Measurements from ENCODE around the gene REL.

The REL gene

DNA sequence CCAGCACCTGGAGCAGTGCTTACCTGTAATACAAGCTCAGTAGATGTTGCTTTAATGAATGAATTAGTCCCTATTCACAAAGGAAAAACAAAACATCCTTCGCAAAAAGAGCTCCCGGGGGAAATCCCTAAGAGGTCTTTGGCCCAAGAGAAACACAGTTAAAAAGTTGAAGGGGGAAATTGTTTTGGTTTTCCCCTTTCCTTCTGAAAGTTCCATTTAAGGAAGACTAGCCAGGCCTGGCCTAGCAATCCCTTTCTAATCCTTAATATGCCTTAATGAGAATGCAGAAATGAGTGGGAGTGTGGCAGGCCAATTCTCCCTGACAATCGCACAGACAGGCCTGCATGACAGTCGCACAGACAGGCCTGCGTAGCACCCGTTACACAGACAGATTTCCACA lies 33.5 kb upstream of the REL start:
- Histone ChIP-seq H2BK120ac (ENCODE audit: low read depth, low read length) (no peak overlapping the region), H3K4me1 (ENCODE audit: control insufficient read depth, low read depth, low read length) (no peaks in the 10 kb centered on the region), H3K36me3 (ENCODE audit: control insufficient read depth, insufficient read depth, low read length) (no peaks in the 10 kb centered on the region), H3K79me1 (ENCODE audit: low read length) (no peaks in the 10 kb centered on the region), H3K79me2 (ENCODE audit: control insufficient read depth, insufficient read depth, low read length) (no peaks in the 10 kb centered on the region), H2BK15ac (replicated peaks; ENCODE audit: low read depth) (no peak overlapping the region), H2AK5ac (ENCODE audit: low read length) (no peak overlapping the region), H3K18ac (ENCODE audit: low read length) (no peak overlapping the region), H3K4me3 (ENCODE audit: low read length) (no peak overlapping the region), H3K23ac (ENCODE audit: low read length) (no peak overlapping the region), H3K56ac (ENCODE audit: low read length) (no peak overlapping the region), H2BK5ac (ENCODE audit: low read length) (no peak overlapping the region), H3K27me3 (ENCODE audit: insufficient read depth, low read length, poor library complexity) (no peaks in the 10 kb centered on the region), H3K27ac (ENCODE audit: low read depth, low read length) (no peak overlapping the region), H3K4ac (ENCODE audit: low read depth, low read length) (no peak overlapping the region), H3K9ac (ENCODE audit: low read length) (no peak overlapping the region), H3K4me2 (ENCODE audit: low read length) (no peak overlapping the region), H4K5ac (ENCODE audit: low read length) (no peak overlapping the region), H4K8ac (ENCODE audit: low read depth, low read length) (no peak overlapping the region)
- no CpG with 5 or more reads among the region's 6 CpGs for WGBS (ENCODE audit: extremely low coverage, insufficient coverage, low lambda C conversion rate)
- DNase-seq = no peak

DNA sequence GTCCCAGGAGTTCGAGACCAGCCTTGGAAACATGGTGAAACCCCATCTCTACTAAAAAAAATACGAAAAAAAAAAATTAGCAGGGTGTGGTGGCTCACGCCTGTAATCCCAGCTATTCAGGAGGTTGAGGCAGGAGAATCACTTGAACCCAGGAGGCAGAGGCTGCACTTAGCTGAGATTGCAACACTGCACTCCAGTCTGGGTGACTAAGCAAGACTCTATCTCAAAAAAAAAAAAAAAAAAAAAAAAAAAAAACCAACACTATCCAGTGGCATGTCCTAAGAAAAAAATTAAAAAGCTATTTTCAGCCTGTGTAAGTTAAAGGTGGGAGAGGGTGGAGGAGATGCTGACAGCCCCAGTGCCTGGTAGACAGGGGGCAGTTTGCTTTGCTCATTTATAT lies 32.2 kb upstream of the REL start:
- H2BK15ac ChIP-seq (replicated peaks; ENCODE audit: low read depth) = no peak overlapping the region
- H3K4me3 ChIP-seq (ENCODE audit: low read length) = no peak overlapping the region
- no peaks in the 10 kb centered on the region for H3K79me1 ChIP-seq (ENCODE audit: low read length)
- no peak overlapping the region for H3K9ac ChIP-seq (ENCODE audit: low read length)
- H3K56ac ChIP-seq (ENCODE audit: low read length) = no peak overlapping the region
- no peak overlapping the region for H3K4ac ChIP-seq (ENCODE audit: low read depth, low read length)
- no peak overlapping the region for H4K5ac ChIP-seq (ENCODE audit: low read length)
- H2BK5ac ChIP-seq (ENCODE audit: low read length) = no peak overlapping the region
- no peak overlapping the region for H3K4me2 ChIP-seq (ENCODE audit: low read length)
- no peaks in the 10 kb centered on the region for H3K36me3 ChIP-seq (ENCODE audit: control insufficient read depth, insufficient read depth, low read length)
- H3K18ac ChIP-seq (ENCODE audit: low read length) = no peak overlapping the region
- H3K23ac ChIP-seq (ENCODE audit: low read length) = no peak overlapping the region
- DNase-seq = no peak
- no peaks in the 10 kb centered on the region for H3K79me2 ChIP-seq (ENCODE audit: control insufficient read depth, insufficient read depth, low read length)
- H2AK5ac ChIP-seq (ENCODE audit: low read length) = no peak overlapping the region
- H3K27me3 ChIP-seq (ENCODE audit: insufficient read depth, low read length, poor library complexity) = no peaks in the 10 kb centered on the region
- H4K8ac ChIP-seq (ENCODE audit: low read depth, low read length) = no peak overlapping the region
- H3K4me1 ChIP-seq (ENCODE audit: control insufficient read depth, low read depth, low read length) = no peaks in the 10 kb centered on the region
- no peak overlapping the region for H3K27ac ChIP-seq (ENCODE audit: low read depth, low read length)
- no CpG with 5 or more reads among the region's 3 CpGs for WGBS (ENCODE audit: extremely low coverage, insufficient coverage, low lambda C conversion rate)
- H2BK120ac ChIP-seq (ENCODE audit: low read depth, low read length) = no peak overlapping the region

DNA sequence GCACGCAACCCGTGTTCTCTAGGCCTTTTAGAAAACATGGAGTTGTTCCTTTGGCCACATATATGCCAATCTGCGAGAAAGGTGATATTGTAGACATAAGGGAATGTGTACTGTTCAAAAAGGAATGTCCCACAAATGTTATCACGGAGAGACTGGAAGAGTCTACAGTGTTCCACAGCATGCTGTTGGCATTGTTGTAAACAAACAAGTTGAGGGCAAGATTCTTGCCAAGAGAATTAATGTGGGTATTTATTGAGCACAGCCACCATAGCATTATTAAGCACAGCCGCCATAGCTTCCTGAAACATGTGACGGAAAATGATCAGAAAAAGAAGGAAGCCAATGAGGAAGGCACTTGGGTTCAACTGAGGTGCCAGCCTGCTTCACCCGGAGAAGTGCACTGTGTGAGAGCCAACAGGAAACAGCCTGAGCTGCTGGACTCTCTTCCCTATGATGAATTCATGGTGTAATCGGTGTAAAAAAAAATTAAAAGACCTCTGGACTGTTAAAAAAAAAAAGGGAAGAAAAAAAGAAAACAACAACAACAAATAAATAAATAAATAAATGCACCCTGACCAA lies 29.0 kb upstream of the REL start:
- Histone ChIP-seq H3K18ac (ENCODE audit: low read length) (no peak overlapping the region), H2BK15ac (replicated peaks; ENCODE audit: low read depth) (no peak overlapping the region), H3K4me2 (ENCODE audit: low read length) (no peak overlapping the region), H2BK120ac (ENCODE audit: low read depth, low read length) (no peak overlapping the region), H3K36me3 (ENCODE audit: control insufficient read depth, insufficient read depth, low read length) (no peaks in the 10 kb centered on the region), H3K4ac (ENCODE audit: low read depth, low read length) (no peak overlapping the region), H2BK5ac (ENCODE audit: low read length) (no peak overlapping the region), H4K8ac (ENCODE audit: low read depth, low read length) (no peak overlapping the region), H4K5ac (ENCODE audit: low read length) (no peak overlapping the region), H3K9ac (ENCODE audit: low read length) (no peak overlapping the region), H3K4me3 (ENCODE audit: low read length) (no peak overlapping the region), H3K23ac (ENCODE audit: low read length) (no peak overlapping the region), H3K27me3 (ENCODE audit: insufficient read depth, low read length, poor library complexity) (no peaks in the 10 kb centered on the region), H3K56ac (ENCODE audit: low read length) (no peak overlapping the region), H3K27ac (ENCODE audit: low read depth, low read length) (no peak overlapping the region), H2AK5ac (ENCODE audit: low read length) (no peak overlapping the region), H3K79me2 (ENCODE audit: control insufficient read depth, insufficient read depth, low read length) (no peaks in the 10 kb centered on the region), H3K79me1 (ENCODE audit: low read length) (no peaks in the 10 kb centered on the region), H3K4me1 (ENCODE audit: control insufficient read depth, low read depth, low read length) (no peaks in the 10 kb centered on the region)
- no peak for DNase-seq
- no CpG with 5 or more reads among the region's 8 CpGs for WGBS (ENCODE audit: extremely low coverage, insufficient coverage, low lambda C conversion rate)

DNA sequence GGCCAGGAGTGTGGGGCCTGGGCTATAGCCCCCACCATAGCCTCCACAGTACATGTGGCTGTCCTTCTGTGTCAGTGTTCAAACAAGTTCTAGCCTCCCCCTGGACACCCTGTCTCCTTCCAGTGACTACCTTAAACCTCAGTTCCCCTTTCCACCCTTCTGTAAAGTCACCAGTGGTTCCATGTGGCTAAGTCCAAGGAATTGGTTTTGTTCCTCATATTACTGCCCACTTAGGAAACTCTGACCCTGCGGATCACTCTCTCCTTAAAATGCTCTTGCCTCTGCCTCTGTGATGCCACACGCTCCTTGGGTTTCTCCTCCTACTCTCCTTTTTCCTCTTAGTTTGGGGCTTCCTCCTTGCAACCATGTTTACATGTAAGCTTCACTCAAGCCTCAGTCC lies 27.8 kb upstream of the REL start:
- no peak overlapping the region for H3K23ac ChIP-seq (ENCODE audit: low read length)
- H2AK5ac ChIP-seq (ENCODE audit: low read length) = no peak overlapping the region
- no peak for DNase-seq
- H2BK5ac ChIP-seq (ENCODE audit: low read length) = no peak overlapping the region
- no peak overlapping the region for H2BK120ac ChIP-seq (ENCODE audit: low read depth, low read length)
- no peaks in the 10 kb centered on the region for H3K36me3 ChIP-seq (ENCODE audit: control insufficient read depth, insufficient read depth, low read length)
- H3K4ac ChIP-seq (ENCODE audit: low read depth, low read length) = no peak overlapping the region
- no peak overlapping the region for H4K8ac ChIP-seq (ENCODE audit: low read depth, low read length)
- no peak overlapping the region for H3K4me3 ChIP-seq (ENCODE audit: low read length)
- H3K27ac ChIP-seq (ENCODE audit: low read depth, low read length) = no peak overlapping the region
- no peaks in the 10 kb centered on the region for H3K79me2 ChIP-seq (ENCODE audit: control insufficient read depth, insufficient read depth, low read length)
- no peak overlapping the region for H3K56ac ChIP-seq (ENCODE audit: low read length)
- H4K5ac ChIP-seq (ENCODE audit: low read length) = no peak overlapping the region
- no peaks in the 10 kb centered on the region for H3K27me3 ChIP-seq (ENCODE audit: insufficient read depth, low read length, poor library complexity)
- no peaks in the 10 kb centered on the region for H3K79me1 ChIP-seq (ENCODE audit: low read length)
- no CpG with 5 or more reads among the region's 2 CpGs for WGBS (ENCODE audit: extremely low coverage, insufficient coverage, low lambda C conversion rate)
- H3K9ac ChIP-seq (ENCODE audit: low read length) = no peak overlapping the region
- H2BK15ac ChIP-seq (replicated peaks; ENCODE audit: low read depth) = no peak overlapping the region
- no peaks in the 10 kb centered on the region for H3K4me1 ChIP-seq (ENCODE audit: control insufficient read depth, low read depth, low read length)
- no peak overlapping the region for H3K18ac ChIP-seq (ENCODE audit: low read length)
- no peak overlapping the region for H3K4me2 ChIP-seq (ENCODE audit: low read length)

DNA sequence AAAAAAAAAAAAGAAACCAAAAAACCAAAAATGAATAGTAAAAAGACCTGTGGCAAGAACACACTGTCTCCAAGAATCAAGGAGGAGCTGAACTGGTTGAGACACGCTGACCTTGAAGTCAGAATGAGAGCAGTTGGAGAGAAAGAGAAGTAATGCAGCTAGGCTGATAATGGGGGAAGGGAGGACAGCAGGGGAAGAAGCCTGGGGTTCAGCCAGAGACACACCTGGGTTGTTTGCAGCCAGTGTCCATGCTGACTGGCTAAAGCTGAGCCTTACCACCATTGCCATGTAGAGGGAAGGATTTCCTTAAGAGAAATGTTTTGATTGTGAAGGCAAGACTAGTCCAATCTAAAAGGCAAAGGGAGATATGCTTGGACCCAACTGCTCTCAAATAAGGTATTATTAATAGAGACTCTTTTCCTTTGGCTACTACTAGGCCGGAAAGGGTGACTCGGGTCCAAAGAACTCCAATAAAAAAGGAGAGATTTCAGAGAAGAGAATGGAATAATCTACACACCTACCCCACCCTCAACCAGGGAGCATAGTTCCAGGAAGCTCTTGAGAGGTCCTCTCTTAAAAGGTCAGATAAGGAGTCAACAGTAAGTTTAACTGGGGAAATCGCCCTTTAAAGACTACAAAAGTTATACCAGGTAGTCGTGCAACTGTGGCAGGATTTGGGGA lies 25.2 kb upstream of the REL start:
- no CpG with 5 or more reads among the region's 5 CpGs for WGBS (ENCODE audit: extremely low coverage, insufficient coverage, low lambda C conversion rate)
- no peak for DNase-seq
- H4K8ac ChIP-seq (ENCODE audit: low read depth, low read length) = no peak overlapping the region

DNA sequence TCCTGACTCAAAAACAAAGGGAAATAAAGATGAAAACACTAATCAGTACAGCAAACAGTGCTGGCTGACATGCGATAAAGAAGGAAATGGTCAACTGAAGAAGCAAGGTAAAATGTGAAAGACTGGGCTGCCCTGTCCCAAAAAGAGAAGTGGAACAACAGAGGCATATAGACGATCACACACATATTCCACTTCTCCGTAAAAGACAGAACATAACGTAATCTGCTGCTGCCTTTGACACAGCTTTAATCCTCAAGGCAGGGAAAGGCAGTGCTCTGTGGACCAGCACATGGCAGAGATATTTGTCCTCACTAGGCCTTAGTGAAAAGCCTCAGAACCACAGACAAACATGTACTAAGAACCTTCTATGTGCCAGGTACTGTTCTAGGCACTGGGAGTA lies 24.3 kb upstream of the REL start:
- H2BK15ac ChIP-seq (replicated peaks; ENCODE audit: low read depth) = no peak overlapping the region
- H3K4ac ChIP-seq (ENCODE audit: low read depth, low read length) = no peak overlapping the region
- WGBS (ENCODE audit: extremely low coverage, insufficient coverage, low lambda C conversion rate) = no CpG with 5 or more reads among the region's 4 CpGs
- no peak overlapping the region for H3K56ac ChIP-seq (ENCODE audit: low read length)
- H3K23ac ChIP-seq (ENCODE audit: low read length) = no peak overlapping the region
- no peak overlapping the region for H4K8ac ChIP-seq (ENCODE audit: low read depth, low read length)
- no peak overlapping the region for H3K9ac ChIP-seq (ENCODE audit: low read length)
- no peaks in the 10 kb centered on the region for H3K79me1 ChIP-seq (ENCODE audit: low read length)
- no peak overlapping the region for H3K4me3 ChIP-seq (ENCODE audit: low read length)
- H3K18ac ChIP-seq (ENCODE audit: low read length) = no peak overlapping the region
- no peak overlapping the region for H3K27ac ChIP-seq (ENCODE audit: low read depth, low read length)
- no peak overlapping the region for H3K4me2 ChIP-seq (ENCODE audit: low read length)
- H2BK5ac ChIP-seq (ENCODE audit: low read length) = no peak overlapping the region
- no peak overlapping the region for H4K5ac ChIP-seq (ENCODE audit: low read length)
- no peaks in the 10 kb centered on the region for H3K36me3 ChIP-seq (ENCODE audit: control insufficient read depth, insufficient read depth, low read length)
- H2BK120ac ChIP-seq (ENCODE audit: low read depth, low read length) = no peak overlapping the region
- no peaks in the 10 kb centered on the region for H3K4me1 ChIP-seq (ENCODE audit: control insufficient read depth, low read depth, low read length)
- H3K79me2 ChIP-seq (ENCODE audit: control insufficient read depth, insufficient read depth, low read length) = no peaks in the 10 kb centered on the region
- no peak for DNase-seq
- H3K27me3 ChIP-seq (ENCODE audit: insufficient read depth, low read length, poor library complexity) = no peaks in the 10 kb centered on the region
- no peak overlapping the region for H2AK5ac ChIP-seq (ENCODE audit: low read length)

More for the DNA sequence above, 25.2 kb upstream of the REL start:
- no peaks in the 10 kb centered on the region for H3K79me1 ChIP-seq (ENCODE audit: low read length)
- H3K56ac ChIP-seq (ENCODE audit: low read length) = no peak overlapping the region
- no peaks in the 10 kb centered on the region for H3K27me3 ChIP-seq (ENCODE audit: insufficient read depth, low read length, poor library complexity)
- no peak overlapping the region for H3K4me2 ChIP-seq (ENCODE audit: low read length)
- H2BK5ac ChIP-seq (ENCODE audit: low read length) = no peak overlapping the region
- H3K9ac ChIP-seq (ENCODE audit: low read length) = no peak overlapping the region
- no peak overlapping the region for H3K27ac ChIP-seq (ENCODE audit: low read depth, low read length)
- no peak overlapping the region for H2BK15ac ChIP-seq (replicated peaks; ENCODE audit: low read depth)
- H2AK5ac ChIP-seq (ENCODE audit: low read length) = no peak overlapping the region
- no peak overlapping the region for H4K5ac ChIP-seq (ENCODE audit: low read length)
- H2BK120ac ChIP-seq (ENCODE audit: low read depth, low read length) = no peak overlapping the region
- H3K4me1 ChIP-seq (ENCODE audit: control insufficient read depth, low read depth, low read length) = no peaks in the 10 kb centered on the region
- no peak overlapping the region for H3K4me3 ChIP-seq (ENCODE audit: low read length)
- no peaks in the 10 kb centered on the region for H3K36me3 ChIP-seq (ENCODE audit: control insufficient read depth, insufficient read depth, low read length)
- no peak overlapping the region for H3K4ac ChIP-seq (ENCODE audit: low read depth, low read length)
- H3K79me2 ChIP-seq (ENCODE audit: control insufficient read depth, insufficient read depth, low read length) = no peaks in the 10 kb centered on the region
- H3K18ac ChIP-seq (ENCODE audit: low read length) = no peak overlapping the region
- H3K23ac ChIP-seq (ENCODE audit: low read length) = no peak overlapping the region

Measured in mesendoderm (in vitro differentiated cells).